Measurements from ENCODE around the gene ABCA3. TPM values are rescaled to one million over a fixed set of nuclear protein-coding genes. Genes with fewer than 3 reads are reported as not detected.

Gene ABCA3
- total and polyA plus RNA-seq, 2 donors (not counting 1 experiment from before 2014, with no cell fraction given): 3.1 to 5.1 TPM

DNA sequence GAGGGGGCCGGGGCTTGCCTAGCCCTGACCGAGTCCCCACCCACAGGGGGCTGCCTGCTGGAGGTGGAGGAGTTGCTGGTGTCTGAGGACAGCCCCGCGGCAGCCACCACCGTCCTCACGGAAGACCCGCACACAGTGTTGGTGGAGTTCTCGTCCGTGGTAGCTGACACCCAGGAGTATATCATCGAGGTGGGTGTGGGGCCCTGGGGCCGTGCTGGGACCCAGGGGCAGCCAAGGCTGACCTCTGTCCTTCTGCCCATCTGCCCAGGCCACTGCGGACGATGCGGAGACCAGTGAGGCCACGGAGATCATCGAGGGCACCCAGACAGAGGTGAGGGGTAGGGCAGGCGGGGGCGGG, 105.7 kb downstream of the ABCA3 start:
- Histone ChIP-seq H3K4me2 (replicated peaks; ENCODE audit: low read depth, low read length, poor library complexity, severe bottlenecking) (no peak overlapping the region), H2AFZ (ENCODE audit: insufficient read depth, low read depth, low read length, poor library complexity, severe bottlenecking) (no peak overlapping the region), H3K9me3 (ENCODE audit: control extremely low read depth in 1 of 3, control insufficient read depth in 2 of 3, insufficient read depth in 1 of 3, low read length in 2 of 3) (peaks cover 0 to 5% (median 0%) of the 10 kb centered on the region in 3 donors), H3K36me3 (replicated peaks in 1 of 2; ENCODE audit: control extremely low read depth in 1 of 2, control insufficient read depth in 1 of 2, extremely low read depth in 1 of 2, insufficient read depth in 2 of 2, low read length in 1 of 2) (peaks cover 0 to 46% of the 10 kb centered on the region in 2 experiments), H3K27ac (ENCODE audit: low read length in 2 of 2) (no peak overlapping the region), H3K4me3 (ENCODE audit: control extremely low read depth in 1 of 5, extremely low read depth in 1 of 5, insufficient read depth in 1 of 5, low read depth in 2 of 5, low read length in 4 of 5) (no peak overlapping the region), H3K4me1 (ENCODE audit: control insufficient read depth in 2 of 2, insufficient read depth in 2 of 2, low read length in 2 of 2) (peaks cover 12 to 15% of the 10 kb centered on the region in 2 donors), H4K20me1 (ENCODE audit: control insufficient read depth, insufficient read depth, low read length, poor library complexity, severe bottlenecking) (peaks cover 30% of the 10 kb centered on the region), H3K27me3 (replicated peaks in 1 of 4; ENCODE audit: control extremely low read depth in 1 of 4, control insufficient read depth in 3 of 4, insufficient read depth in 4 of 4, low read length in 3 of 4) (peaks cover 0 to 27% (median 11%) of the 10 kb centered on the region in 4 experiments), H3K9ac (ENCODE audit: low read length) (no peak overlapping the region), H3K79me2 (ENCODE audit: control insufficient read depth, insufficient read depth, low read length) (no peaks in the 10 kb centered on the region)
- no peak for DNase-seq
- 97% methylated on average over 18 of the region's 18 CpGs for WGBS (ENCODE audit: insufficient coverage)
- Mint-ChIP-seq H3K27ac (no peak overlapping the region), H3K9me3 (ENCODE audit: insufficient read depth) (no peaks in the 10 kb centered on the region), H3K27me3 (peaks cover 3% of the 10 kb centered on the region), H3K4me3 (no peak overlapping the region), H3K4me1 (peaks cover 1% of the 10 kb centered on the region)
- ChIA-PET POLR2A (interaction anchor here (1.1 kb wide), 1 partner anchor 20 kb away, joined by 4 read pairs; the partner anchor contains the start of gene PGP), CTCF (no interaction called here)
- intact Hi-C loops (cut with micrococcal nuclease): no loop called here
- ATAC-seq (ENCODE audit: low read depth): no peak
- TF ChIP-seq CTCF (IDR thresholded peaks at IDR 0.05): no peak
- TF ChIP-seq EZH2 (IDR thresholded peaks at IDR 0.05; ENCODE audit: borderline replicate concordance, insufficient read depth, low read depth, low read length, poor library complexity, severe bottlenecking): no peak

DNA sequence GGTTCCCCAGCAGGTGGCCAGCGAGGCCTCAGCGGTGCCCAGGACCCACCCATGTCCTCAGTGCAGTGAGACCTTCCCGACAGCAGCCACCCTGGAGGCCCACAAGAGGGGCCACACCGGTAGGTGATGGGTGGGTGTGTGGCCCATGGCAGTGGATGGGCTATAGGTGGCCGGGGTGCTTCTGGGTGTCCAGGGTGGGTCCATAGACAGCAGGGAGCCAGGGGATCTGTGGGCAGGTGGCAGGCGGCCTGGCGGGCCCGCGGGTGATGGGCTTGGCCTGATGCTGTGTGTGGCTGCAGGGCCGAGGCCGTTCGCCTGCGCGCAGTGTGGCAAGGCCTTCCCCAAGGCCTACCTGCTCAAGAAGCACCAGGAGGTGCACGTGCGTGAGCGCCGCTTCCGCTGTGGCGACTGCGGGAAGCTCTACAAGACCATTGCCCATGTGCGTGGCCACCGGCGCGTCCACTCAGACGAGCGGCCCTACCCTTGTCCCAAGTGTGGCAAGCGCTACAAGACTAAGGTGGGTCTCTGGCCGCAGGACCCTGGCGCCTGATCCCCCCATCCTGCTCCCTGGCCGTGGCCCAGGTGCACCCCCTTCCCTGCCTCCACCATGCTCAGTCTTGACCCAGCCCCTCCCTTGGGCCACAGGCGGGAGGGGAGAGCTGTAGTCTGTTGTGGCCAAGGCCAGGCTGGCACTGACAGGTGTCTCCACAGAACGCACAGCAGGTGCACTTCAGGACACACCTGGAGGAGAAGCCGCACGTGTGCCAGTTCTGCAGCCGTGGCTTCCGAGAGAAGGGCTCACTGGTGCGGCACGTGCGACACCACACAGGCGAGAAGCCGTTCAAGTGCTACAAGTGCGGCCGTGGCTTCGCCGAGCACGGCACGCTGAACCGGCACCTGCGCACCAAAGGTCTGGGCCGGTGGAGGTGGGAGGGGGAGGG, 106.4 kb downstream of the ABCA3 start:
- intact Hi-C loops (cut with micrococcal nuclease): no loop called here
- ATAC-seq (ENCODE audit: low read depth): no peak
- H3K36me3 ChIP-seq (replicated peaks in 1 of 2; ENCODE audit: control extremely low read depth in 1 of 2, control insufficient read depth in 1 of 2, extremely low read depth in 1 of 2, insufficient read depth in 2 of 2, low read length in 1 of 2): peaks cover 0 to 52% of the 10 kb centered on the region in 2 experiments

More for the DNA sequence above, 106.4 kb downstream of the ABCA3 start:
- Histone ChIP-seq H3K4me1 (ENCODE audit: control insufficient read depth in 2 of 2, insufficient read depth in 2 of 2, low read length in 2 of 2) (peaks cover 12 to 15% of the 10 kb centered on the region in 2 donors), H3K27ac (ENCODE audit: low read length in 2 of 2) (no peak overlapping the region), H4K20me1 (ENCODE audit: control insufficient read depth, insufficient read depth, low read length, poor library complexity, severe bottlenecking) (peaks cover 37% of the 10 kb centered on the region), H3K9ac (ENCODE audit: low read length) (no peak overlapping the region), H3K79me2 (ENCODE audit: control insufficient read depth, insufficient read depth, low read length) (no peaks in the 10 kb centered on the region), H3K9me3 (ENCODE audit: control extremely low read depth in 1 of 3, control insufficient read depth in 2 of 3, insufficient read depth in 1 of 3, low read length in 2 of 3) (peaks cover 0 to 5% (median 0%) of the 10 kb centered on the region in 3 donors), H3K27me3 (replicated peaks in 1 of 4; ENCODE audit: control extremely low read depth in 1 of 4, control insufficient read depth in 3 of 4, insufficient read depth in 4 of 4, low read length in 3 of 4) (peaks cover 0 to 27% (median 11%) of the 10 kb centered on the region in 4 experiments), H3K4me2 (replicated peaks; ENCODE audit: low read depth, low read length, poor library complexity, severe bottlenecking) (no peak overlapping the region), H3K4me3 (ENCODE audit: control extremely low read depth in 1 of 5, extremely low read depth in 1 of 5, insufficient read depth in 1 of 5, low read depth in 2 of 5, low read length in 4 of 5) (no peak overlapping the region), H2AFZ (ENCODE audit: insufficient read depth, low read depth, low read length, poor library complexity, severe bottlenecking) (no peak overlapping the region)
- no peak for DNase-seq
- Mint-ChIP-seq H3K27me3 (peaks cover 3% of the 10 kb centered on the region), H3K4me1 (no peaks in the 10 kb centered on the region), H3K27ac (no peak overlapping the region), H3K4me3 (no peak overlapping the region), H3K9me3 (ENCODE audit: insufficient read depth) (no peaks in the 10 kb centered on the region)
- 89% methylated on average over 39 of the region's 51 CpGs for WGBS (ENCODE audit: insufficient coverage)
- TF ChIP-seq EZH2 (IDR thresholded peaks at IDR 0.05; ENCODE audit: borderline replicate concordance, insufficient read depth, low read depth, low read length, poor library complexity, severe bottlenecking) (no peak), CTCF (IDR thresholded peaks at IDR 0.05) (no peak)
- ChIA-PET POLR2A (no interaction called here), CTCF (no interaction called here)

Data from B cell (primary cell).